A204.1 (cell line): ENCODE data around the gene ESYT3.
"Not testable (repeated sequence)": the region's sequence is repeated elsewhere in the genome, so short reads cannot be mapped to it uniquely, and the experiment has no call there.

Experiments used
- FAIRE-seq: peaks from 2 replicates; lab custom pipeline; 2012; peaks lifted over from hg19 to GRCh38; lab: Jason Lieb, UNC

The ESYT3 gene

DNA sequence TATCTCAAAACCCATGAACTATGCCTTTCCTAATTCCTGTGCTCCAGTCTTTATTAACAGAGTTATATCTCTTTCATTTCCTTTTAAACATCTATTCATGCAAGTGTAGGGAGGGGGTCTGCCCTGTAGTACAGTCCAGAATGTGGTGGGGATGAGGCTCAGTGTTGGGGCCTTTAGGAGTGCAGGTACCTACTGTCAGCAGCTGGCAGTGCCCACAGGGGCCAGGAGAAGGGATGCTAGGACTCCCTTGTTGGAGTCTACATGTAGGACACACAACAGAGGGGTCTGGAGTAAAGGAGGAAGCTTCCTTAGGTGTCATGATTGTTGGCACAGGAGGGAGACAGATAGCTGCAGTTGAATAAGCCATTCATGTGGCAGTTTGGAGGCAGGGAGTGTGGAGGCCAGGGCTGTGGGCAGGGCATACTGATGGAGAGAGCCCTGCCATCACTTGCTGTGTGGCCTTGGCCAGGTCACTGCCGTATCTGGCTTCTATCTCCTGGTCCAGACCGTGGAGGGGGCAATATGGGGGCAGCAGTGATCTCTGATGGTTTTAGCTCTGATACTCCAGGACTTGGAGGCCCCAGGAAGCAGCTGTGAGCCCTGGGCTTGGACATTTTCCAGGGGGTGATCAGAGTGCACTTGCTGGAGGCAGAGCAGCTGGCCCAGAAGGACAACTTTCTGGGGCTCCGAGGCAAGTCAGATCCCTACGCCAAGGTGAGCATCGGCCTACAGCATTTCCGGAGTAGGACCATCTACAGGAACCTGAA lies 29.5 kb downstream of the ESYT3 start:
- FAIRE-seq = no peak

DNA sequence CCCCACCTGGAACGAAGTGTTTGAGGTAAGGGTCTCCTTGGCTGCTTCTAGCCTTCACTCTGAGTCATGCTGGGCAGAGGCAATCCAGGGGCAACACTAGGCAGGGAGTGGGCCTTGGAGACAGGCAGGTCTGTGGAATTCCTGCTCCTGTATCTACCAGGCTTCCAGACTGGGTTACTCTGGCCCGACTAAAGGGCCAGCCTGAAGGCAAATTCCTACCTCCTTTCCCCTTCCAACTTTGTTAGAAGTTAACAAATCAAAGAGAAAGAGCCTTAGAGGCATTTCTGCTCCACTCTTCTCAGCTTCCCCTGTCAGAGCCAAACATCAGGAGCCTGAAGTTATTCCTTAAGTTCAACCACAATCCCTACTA lies 30.1 kb downstream of the ESYT3 start:
- no peak for FAIRE-seq

DNA sequence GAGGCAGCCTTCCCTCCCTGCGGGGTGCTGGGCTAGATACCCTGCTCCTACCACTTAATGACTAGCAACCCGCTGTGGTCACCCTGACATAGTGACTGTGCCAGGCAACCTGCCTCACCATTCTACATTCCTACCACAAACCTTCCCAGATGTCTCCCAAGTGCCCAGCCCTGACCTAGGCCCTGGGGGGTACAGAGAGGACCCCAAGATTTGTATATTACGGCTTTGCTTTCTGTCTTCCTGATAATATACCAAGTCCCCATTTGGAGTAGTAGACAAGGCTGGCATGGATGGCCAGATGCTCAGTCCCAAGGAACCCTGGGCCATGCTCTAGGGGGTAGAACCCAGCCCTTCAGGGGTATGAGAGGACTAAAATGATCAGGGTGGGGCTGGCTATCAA lies 31.0 kb downstream of the ESYT3 start:
- FAIRE-seq = no peak

DNA sequence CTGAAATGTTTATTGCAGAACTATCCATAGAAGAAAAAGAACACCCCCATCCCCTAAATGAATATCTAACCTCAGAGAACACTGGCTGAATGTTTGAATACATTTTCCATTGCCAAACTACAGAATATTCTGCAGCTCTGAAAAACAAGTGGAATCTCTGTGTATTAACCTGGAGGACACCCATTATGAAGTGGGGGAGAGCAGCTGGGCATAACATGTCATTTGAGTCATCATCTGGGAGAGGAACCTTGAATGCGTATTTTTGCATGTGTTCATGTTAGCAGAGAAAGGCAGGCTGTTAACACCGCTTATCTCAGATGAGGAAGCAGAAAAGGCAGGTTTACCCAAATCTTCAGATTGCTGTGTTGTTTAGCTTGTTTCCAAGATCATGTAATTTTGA lies 31.5 kb downstream of the ESYT3 start:
- no peak for FAIRE-seq

DNA sequence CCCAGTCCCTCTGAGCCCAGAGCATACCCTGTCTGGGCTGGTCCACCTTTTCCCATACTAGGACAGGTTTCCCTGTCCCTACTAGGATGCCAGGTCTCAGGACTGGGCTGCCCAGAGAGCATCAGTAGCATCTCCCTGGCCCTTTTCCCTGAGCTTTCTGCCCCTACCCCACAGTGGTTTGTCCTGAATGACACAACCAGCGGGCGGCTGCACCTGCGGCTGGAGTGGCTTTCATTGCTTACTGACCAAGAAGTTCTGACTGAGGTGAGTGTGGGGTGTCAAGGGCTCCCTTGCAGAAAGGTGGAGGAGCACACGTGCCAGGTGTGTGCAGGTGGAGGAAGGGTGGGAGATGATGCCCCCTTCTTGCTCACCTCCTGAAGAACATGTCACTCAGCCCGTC lies 33.5 kb downstream of the ESYT3 start:
- FAIRE-seq = no peak

DNA sequence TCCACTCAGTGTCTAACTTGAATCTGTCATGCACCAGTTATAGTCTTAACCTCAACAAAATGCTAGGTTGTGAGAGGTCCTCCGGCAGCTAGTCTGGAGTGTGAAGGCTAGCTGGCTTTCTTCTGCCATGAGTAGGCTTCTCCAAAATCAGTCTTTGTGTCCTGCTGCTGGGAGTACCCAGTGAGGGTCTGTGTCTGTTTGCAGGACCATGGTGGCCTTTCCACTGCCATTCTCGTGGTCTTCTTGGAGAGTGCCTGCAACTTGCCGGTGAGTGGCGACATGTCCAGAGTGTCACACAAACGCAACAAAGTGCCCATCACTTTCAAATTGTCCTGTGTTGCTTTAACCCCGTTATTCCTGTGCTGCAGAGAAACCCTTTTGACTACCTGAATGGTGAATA lies 34.0 kb downstream of the ESYT3 start:
- no peak for FAIRE-seq

DNA sequence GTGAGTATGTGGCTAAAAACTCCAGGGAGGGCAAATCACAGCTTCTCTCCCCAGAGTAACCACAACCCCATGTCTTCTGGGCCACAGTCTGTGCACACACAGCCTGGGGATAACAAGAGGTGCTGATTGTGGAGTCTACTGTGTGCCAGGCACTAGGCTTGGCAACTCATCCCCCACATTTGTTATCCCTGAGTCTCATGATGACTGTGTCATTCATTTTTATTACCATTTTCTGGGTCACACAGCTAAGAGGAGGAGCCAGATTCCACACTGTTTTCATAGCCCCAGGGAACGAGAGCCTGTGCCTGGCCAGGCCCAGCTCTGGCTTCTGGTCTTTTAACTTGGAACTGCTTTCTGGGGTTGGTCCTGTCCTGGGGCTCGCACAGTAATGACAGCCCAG lies 34.5 kb downstream of the ESYT3 start:
- no peak for FAIRE-seq

DNA sequence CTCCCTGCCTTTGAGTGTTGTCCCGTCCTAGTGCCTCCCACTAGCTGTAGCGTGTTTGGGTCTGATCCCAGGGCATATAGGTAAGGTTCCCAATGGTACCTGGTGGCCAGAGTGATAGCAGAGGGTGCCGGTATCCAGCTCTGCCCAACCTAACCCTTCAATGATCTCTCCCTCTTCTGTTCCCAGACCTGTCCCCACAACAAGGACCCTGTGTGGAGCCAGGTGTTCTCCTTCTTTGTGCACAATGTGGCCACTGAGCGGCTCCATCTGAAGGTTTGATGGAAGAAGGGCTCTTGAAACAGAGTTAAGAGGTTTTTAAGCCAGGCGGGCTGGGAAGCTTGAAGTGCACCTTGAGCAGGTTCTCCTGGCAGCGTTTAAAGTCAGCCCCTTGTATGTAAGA lies 35.5 kb downstream of the ESYT3 start:
- no peak for FAIRE-seq

DNA sequence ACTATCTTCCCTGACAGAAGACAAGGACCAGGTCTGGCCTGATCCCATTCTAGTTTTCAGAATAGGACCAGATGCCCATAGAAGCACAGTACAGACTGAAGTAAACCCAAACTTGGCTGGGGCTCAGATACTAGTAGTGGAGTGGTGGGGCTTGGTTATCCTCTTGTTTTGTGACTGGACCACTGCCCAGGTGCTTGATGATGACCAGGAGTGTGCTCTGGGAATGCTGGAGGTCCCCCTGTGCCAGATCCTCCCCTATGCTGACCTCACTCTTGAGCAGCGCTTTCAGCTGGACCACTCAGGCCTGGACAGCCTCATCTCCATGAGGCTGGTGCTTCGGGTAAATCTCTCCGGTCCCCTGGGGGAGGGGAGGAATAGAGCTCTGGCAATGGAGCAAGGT lies 36.3 kb downstream of the ESYT3 start:
- FAIRE-seq = no peak

DNA sequence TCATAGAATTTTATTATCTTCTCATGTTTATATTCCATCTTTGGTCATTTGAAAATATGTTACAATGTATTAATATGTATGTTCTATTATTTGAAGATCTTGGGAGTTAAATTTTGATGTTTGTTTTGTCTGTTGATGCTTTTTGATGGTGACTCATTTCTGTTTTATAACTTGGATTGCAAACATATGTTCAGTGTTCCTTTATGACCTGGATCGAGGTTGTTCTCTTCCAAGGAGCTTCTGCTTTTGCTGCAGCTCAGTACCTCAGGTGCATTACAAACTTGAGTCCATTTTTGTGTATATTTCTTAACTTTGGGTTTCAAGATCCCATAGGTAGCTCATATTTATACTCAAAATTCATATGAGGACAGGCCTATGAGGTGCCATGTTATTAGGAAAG lies 37.1 kb downstream of the ESYT3 start:
- FAIRE-seq = no peak

DNA sequence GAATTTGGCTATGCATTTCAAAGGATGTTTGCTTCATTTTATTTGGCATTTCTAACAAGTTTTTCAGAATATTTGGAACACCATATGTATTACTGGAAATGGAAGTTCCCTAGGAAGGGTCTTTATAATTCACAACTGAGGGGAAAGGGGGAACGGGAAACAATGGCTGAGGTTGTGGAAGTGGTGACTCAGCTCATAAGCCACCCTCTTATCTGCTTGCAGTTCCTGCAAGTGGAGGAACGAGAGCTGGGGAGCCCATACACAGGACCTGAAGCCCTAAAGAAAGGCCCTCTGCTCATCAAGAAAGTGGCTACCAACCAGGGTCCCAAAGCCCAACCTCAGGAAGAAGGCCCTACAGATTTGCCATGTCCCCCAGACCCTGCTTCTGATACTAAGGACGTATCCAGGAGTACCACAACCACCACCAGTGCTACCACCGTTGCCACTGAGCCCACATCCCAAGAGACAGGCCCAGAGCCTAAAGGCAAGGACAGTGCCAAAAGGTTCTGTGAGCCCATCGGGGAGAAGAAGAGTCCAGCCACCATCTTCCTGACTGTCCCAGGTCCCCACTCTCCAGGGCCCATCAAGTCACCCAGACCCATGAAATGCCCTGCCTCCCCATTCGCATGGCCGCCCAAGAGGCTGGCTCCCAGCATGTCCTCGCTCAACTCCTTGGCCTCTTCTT lies 37.9 kb downstream of the ESYT3 start:
- no peak for FAIRE-seq

DNA sequence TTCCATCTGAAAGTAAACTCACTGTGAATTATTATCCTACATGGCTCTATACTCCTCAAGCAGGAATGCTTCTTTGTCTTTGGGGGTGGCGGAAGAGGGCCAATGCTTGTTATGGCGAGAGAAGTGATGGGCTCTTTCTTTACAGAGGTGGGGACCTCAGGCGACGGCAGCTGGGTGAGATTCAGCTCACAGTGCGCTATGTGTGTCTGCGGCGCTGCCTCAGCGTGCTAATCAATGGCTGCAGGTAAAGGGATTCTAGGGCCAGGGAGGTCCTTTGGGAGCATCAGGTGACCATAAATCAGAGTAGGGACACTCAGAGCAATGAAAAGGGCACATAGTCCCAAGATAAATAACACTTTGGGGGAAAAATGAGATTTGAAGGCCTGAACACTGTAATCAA lies 39.0 kb downstream of the ESYT3 start:
- no peak for FAIRE-seq

DNA sequence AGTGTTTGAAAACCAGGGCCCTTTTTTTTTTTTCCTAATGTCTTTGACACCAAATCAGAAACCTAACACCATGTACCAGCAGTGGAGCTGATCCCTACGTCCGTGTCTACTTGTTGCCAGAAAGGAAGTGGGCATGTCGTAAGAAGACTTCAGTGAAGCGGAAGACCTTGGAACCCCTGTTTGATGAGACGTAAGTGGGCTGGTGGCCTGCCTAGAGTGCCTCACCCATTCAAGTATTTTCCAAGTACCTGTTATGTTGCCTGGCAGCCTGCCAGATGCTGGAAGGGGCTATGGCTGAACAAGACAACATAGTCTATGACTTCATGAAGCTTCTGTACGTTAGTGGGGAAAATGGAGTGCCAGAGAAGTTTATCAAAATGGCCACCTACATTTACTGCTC lies 39.7 kb downstream of the ESYT3 start:
- FAIRE-seq = no peak

DNA sequence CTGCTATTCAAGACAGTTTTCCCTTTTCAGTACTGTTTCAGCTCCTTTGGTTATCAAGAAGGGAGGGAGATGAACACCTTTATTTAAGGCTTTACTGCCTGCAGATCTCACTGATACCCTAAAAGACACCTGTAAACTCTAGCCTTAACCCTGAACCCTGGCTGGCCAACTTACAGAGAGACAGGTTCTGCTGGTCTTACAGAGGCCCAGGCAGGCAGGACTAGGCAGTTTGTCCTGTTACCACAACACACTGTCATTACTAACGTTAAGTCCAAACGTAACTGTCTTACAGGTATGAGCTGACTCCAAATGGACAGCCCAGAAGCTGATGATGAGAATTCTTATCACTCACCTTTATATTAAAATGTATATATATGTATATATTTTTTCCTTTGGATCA lies 42.1 kb downstream of the ESYT3 start:
- FAIRE-seq = no peak

DNA sequence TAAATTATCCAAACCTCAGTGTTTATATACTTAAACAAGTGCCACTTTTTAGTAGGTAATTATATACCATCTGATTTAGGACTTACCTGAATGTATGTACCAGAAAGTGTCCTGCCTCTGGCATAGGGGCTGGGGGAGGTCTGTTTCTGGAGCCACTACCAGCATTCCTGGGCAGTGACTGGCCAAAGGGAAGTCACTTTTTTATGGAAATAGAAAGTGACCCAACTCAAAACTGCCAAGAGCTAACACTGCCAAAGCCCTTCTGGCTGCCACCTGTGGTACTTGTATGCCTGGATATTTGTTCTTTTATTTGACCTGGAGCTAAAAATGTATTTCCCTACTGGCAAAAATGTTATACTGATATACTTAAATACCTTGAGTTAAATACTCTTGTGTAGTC lies 42.7 kb downstream of the ESYT3 start:
- no peak for FAIRE-seq

DNA sequence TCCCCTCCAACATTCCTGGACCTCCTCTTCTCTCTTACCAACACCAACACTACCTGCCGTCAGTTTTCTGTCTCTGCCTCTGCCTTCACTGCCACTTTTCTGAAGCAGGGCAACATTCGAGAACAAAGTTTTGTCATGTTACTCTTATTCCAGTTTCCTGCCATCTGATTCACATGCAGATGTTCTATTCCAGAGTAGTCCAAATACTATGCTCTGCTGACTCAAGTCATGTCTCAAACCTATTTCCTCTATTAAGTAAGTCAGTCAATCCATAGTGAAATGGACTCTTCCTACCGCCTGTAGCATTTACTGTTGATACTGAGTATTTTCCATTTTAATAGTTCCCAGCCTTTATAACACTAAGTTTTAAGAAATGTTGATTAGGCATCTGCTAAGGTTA lies 43.4 kb downstream of the ESYT3 start:
- no peak for FAIRE-seq

DNA sequence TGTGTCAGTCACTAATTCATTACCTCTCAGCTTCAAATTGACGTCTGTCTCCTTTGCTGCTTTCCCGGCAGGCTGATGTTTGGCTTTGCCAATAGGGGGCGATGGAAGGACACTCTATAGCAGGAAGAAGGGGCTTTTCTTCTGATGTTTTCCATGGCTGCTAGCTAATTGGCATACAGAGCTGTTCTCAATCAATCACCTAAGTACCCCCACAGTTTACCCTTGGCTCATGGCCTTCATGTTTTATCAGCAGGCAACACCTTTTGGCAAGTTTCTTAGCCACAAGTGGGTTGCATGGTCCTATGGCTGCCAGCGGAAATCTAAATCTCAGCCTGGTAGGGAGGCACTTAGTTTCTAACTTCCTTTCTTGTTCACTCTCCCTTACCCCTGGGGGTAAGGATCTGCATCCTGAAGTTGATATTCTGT lies 45.0 kb downstream of the ESYT3 start:
- no peak for FAIRE-seq

DNA sequence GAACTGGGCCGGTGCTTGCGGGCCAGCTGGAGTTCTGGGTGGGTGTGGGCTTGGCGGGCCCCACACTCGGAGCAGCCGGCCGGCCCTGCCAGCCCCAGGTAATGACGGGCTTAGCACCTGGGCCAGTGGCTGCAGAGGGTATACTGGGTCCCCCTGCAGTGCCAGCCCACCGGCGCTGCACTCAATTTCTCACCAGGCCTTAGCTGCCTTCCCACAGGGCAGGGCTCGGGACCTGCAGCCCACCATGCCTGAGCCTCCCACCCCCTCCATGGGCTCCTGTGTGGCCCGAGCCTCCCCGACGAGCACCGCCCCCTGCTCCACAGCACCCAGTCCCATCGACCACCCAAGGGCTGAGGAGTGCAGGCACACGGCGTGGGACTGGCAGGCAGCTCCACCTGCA lies 50.3 kb downstream of the ESYT3 start:
- not testable (repeated sequence) for FAIRE-seq

DNA sequence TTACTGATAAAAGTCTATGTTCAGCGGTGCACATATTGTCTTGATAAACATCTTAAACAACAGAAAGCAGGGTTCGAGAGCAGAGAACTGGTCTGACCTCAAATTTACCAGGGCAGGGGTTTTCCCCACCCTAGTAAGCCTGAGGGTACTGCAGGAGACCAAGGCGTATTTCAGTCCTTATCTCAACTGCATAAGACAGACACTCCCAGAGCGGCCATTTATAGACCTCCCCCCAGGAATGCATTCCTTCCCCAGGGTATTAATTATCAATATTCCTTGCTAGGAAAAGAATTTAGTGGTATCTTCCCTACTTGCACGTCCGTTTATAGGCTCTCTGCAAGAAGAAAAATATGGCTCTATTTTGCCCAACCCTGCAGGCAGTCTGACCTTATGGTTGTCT lies 52.2 kb downstream of the ESYT3 start:
- not testable (repeated sequence) for FAIRE-seq

DNA sequence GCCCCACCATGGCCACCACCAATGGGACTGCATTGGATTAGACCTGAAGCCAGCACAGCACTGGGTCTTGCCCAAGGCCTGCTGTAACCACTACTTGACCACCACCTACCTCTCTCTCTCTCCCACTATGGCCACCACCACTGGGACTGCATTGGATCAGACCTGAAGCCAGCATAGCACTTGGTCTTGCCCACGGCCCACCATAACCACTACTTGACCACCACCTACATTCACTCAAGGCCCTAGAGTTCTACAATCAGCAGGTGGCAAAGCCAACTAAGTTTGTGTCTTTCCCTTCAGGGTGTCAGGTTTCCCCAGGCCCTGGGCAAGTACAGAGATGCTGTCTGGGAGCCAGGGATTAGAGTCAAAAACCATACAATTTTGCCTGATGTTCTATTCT lies 57.6 kb downstream of the ESYT3 start:
- FAIRE-seq = no peak

DNA sequence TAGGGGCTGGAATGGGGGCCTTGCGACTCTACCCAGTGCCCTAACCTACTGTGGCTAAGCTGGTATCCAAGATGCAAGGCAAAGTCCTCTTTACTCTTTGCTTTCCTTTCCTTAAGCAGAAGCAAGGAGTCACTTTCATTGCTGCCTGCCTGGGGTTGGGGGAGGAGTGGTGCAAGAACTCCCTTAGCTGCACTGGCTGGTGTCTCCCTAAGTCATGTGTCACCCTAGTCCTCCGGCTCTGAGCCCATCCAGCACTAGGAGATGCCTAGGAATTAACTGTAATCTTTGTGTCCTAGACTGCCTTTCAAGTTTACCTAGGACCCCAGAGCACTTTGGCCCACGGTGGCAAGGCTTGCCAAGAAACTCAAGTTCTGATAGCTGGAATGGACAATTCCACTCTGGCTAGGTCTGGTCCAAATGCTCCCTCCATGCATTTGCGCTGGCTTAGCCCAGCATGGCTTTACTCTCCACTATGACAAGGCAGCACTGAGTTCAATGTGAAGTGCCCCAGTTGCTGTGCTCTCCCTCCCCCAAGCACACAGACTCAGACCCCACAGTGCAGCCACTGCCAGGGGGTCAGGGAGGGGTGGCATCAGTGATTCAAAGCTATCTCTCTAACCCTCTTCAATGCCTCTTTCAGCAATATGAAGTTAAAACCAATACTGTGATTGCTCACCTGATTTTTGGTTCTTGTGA lies 58.7 kb downstream of the ESYT3 start:
- no peak for FAIRE-seq

DNA sequence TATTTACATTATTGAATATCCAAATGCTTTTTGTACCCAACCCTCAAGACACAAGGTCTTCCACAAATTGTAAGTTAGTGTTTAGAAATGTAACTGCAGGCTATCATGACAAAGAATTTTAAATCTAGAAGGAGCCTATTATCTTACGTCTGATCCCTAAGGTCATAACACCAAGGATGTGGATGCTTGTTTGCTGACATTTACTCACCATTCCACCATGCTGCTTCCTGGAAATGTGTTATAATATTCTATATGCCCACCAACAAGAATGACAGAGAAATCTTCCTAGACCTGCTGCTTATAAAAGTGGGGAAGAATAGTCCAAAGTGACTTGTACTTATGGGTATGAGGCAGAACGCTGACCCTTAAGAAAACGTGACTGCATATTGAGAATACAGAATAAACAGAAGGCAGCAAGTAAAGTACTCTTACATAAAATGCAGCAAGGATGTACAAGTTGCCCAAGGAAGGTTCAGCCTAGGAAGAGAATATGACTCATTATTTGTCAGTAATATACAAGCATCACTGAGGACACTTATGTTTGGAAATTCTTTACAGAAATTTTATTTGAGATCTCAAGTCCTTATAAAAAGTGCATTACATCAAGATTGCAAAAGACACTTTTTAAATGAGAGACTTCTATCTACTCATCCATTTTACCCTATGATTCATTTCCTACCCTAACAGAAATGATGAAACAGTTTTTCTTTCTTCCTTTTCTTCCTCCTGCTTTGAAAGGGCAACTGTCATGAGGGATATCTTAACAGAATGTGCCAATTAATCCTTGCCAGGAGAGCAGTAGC lies 59.6 kb downstream of the ESYT3 start:
- FAIRE-seq = no peak

DNA sequence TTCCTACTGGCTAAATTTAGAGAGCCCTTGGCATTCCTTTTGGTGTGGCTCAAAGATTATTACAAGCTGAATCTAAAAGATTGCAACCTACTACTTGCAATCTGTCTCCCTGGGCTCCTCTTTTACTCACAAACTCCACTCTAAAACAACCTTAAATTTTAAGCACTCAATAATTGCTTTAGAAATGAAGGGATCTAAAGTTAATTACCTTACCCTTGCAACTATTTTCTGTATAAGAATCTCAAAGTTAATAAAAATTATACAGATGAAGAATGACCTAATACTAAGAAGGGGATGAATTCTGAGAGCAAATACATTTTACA lies 60.2 kb downstream of the ESYT3 start:
- no peak for FAIRE-seq
